ENCODE results near the gene CUL1.

The CUL1 gene

GRCh38 chr7:148754912-148755311 lies 56.2 kb downstream of the CUL1 start:
- no peak for DNase-seq (ENCODE audit: low read depth in 1 of 2, low spot score in 1 of 2)

- DNase-seq (ENCODE audit: low read depth in 1 of 2, low spot score in 1 of 2) = no peak
Measured at GRCh38 chr7:148761499-148762278, 63.0 kb downstream of the CUL1 start.

- no peak for DNase-seq (ENCODE audit: low read depth in 1 of 2, low spot score in 1 of 2)
Measured at GRCh38 chr7:148763622-148764021, 64.9 kb downstream of the CUL1 start.

- no peak for DNase-seq (ENCODE audit: low read depth in 1 of 2, low spot score in 1 of 2)
Measured at GRCh38 chr7:148770004-148770403, 71.3 kb downstream of the CUL1 start.

GRCh38 chr7:148772297-148773089 lies 73.8 kb downstream of the CUL1 start:
- DNase-seq (ENCODE audit: low read depth in 1 of 2, low spot score in 1 of 2) = no peak

- no peak for DNase-seq (ENCODE audit: low read depth in 1 of 2, low spot score in 1 of 2)
Measured at GRCh38 chr7:148773334-148773733, 74.6 kb downstream of the CUL1 start.

- no peak for DNase-seq (ENCODE audit: low read depth in 1 of 2, low spot score in 1 of 2)
Measured at GRCh38 chr7:148774471-148774870, 75.8 kb downstream of the CUL1 start.

GRCh38 chr7:148782757-148783456 lies 84.2 kb downstream of the CUL1 start:
- DNase-seq (ENCODE audit: low read depth in 1 of 2, low spot score in 1 of 2) = no peak

GRCh38 chr7:148783801-148784527 lies 85.3 kb downstream of the CUL1 start:
- DNase-seq (ENCODE audit: low read depth in 1 of 2, low spot score in 1 of 2) = no peak

- no peak for DNase-seq (ENCODE audit: low read depth in 1 of 2, low spot score in 1 of 2)
Measured at GRCh38 chr7:148787571-148788295, 89.0 kb downstream of the CUL1 start.

GRCh38 chr7:148789220-148789619 lies 90.5 kb downstream of the CUL1 start:
- DNase-seq (ENCODE audit: low read depth in 1 of 2, low spot score in 1 of 2) = no peak

GRCh38 chr7:148790131-148790726 lies 91.5 kb downstream of the CUL1 start:
- DNase-seq (ENCODE audit: low read depth in 1 of 2, low spot score in 1 of 2) = no peak

- no peak for DNase-seq (ENCODE audit: low read depth in 1 of 2, low spot score in 1 of 2)
Measured at GRCh38 chr7:148790850-148791249, 92.1 kb downstream of the CUL1 start.

GRCh38 chr7:148791546-148791945 lies 92.8 kb downstream of the CUL1 start:
- no peak for DNase-seq (ENCODE audit: low read depth in 1 of 2, low spot score in 1 of 2)

GRCh38 chr7:148793590-148793989 lies 94.9 kb downstream of the CUL1 start:
- no peak for DNase-seq (ENCODE audit: low read depth in 1 of 2, low spot score in 1 of 2)

- no peak for DNase-seq (ENCODE audit: low read depth in 1 of 2, low spot score in 1 of 2)
Measured at GRCh38 chr7:148794476-148794875, 95.8 kb downstream of the CUL1 start.

GRCh38 chr7:148796841-148797240 lies 98.1 kb downstream of the CUL1 start:
- DNase-seq (ENCODE audit: low read depth in 1 of 2, low spot score in 1 of 2) = no peak

GRCh38 chr7:148799893-148800555 lies 101.3 kb downstream of the CUL1 start:
- DNase-seq (ENCODE audit: low read depth in 1 of 2, low spot score in 1 of 2) = no peak

GRCh38 chr7:148800677-148801076 lies 102.0 kb downstream of the CUL1 start:
- DNase-seq (ENCODE audit: low read depth in 1 of 2, low spot score in 1 of 2) = no peak

- DNase-seq (ENCODE audit: low read depth in 1 of 2, low spot score in 1 of 2) = no peak
Measured at GRCh38 chr7:148802101-148802493, 103.4 kb downstream of the CUL1 start.
